Endothelial cell (in vitro differentiated cells): ENCODE results near the gene NCBP3. TPM values are rescaled to one million over a fixed set of nuclear protein-coding genes. Genes with fewer than 3 reads are reported as not detected.

Experiments
- DNase-seq: peaks from one replicate; pipeline ENCODE4 v3.0.0; 2021; ENCODE audit warnings: low spot score
- H3K27ac Mint-ChIP-seq: one replicate; pipeline ENCODE4 v1.8.0; 2021; ENCODE audit warnings: mixed read lengths, inconsistent platforms; ENCODE audit not compliant: unreplicated experiment
- H3K27me3 Mint-ChIP-seq: one replicate; pipeline ENCODE4 v1.8.0; 2021; ENCODE audit warnings: mild to moderate bottlenecking, moderate library complexity, mixed read lengths, inconsistent platforms; ENCODE audit not compliant: unreplicated experiment
- H3K36me3 Mint-ChIP-seq: one replicate; pipeline ENCODE4 v1.8.0; 2021; ENCODE audit warnings: mild to moderate bottlenecking, low read depth, mixed read lengths, inconsistent platforms; ENCODE audit not compliant: unreplicated experiment
- H3K4me1 Mint-ChIP-seq: one replicate; pipeline ENCODE4 v1.8.0; 2021; ENCODE audit warnings: mild to moderate bottlenecking, mixed read lengths, inconsistent platforms; ENCODE audit not compliant: unreplicated experiment
- H3K4me3 Mint-ChIP-seq: one replicate; pipeline ENCODE4 v1.8.0; 2021; ENCODE audit warnings: mild to moderate bottlenecking, mixed read lengths, inconsistent platforms; ENCODE audit not compliant: unreplicated experiment
- H3K9me3 Mint-ChIP-seq: one replicate; pipeline ENCODE4 v1.8.0; 2021; ENCODE audit warnings: mixed read lengths, inconsistent platforms; ENCODE audit not compliant: unreplicated experiment
- total RNA-seq: library from RNA; stranded (reverse); fragmentation: NEBNext Ultra II Directional; extraction: Animal tissue kit (Norgen Biotek cat#: 25700); gene quantifications from one replicate; pipeline ENCODE4 v1.2.1, GENCODE V29; 2021; ENCODE audit not compliant: unreplicated experiment
- TF ChIP-seq, protein P1 (sequence below): fragments of 200-600 bp; sonication (generic); IDR thresholded peaks from one replicate; pipeline ENCODE4 v1.5.0; 2021; ENCODE audit warnings: antibody characterized with exemption; ENCODE audit not compliant: unreplicated experiment

The NCBP3 gene
- total RNA-seq, 1 donor from 2014 or later: 84.4 TPM

DNA sequence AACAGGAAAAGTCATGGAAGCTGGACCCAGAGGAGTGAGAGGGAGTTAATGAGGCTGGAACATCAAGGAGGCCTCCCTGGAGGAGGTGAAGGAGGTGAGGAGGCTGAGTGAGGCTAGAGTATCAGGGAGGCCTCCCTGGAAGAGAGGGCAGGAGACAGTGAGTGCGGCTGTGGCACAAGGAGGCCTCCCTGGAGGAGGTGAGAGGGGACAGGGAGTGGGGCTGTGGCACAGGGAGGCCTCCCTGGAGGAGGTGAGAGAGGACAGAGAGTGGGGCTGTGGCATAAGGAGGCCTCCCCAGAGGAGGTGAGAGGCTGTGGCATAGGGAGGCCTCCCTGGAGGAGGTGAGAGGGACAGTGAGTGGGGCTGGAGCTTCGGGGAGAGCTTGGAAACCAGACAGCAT is 41.3 kb upstream of the NCBP3 start:
- Mint-ChIP-seq H3K4me3 (no peak overlapping the region), H3K27me3 (peaks cover 22% of the 10 kb centered on the region), H3K36me3 (peaks cover 12% of the 10 kb centered on the region), H3K27ac (no peak overlapping the region), H3K4me1 (peaks cover 29% of the 10 kb centered on the region), H3K9me3 (no peaks in the 10 kb centered on the region)
- DNase-seq: no peak
- TF ChIP-seq, protein P1, sequence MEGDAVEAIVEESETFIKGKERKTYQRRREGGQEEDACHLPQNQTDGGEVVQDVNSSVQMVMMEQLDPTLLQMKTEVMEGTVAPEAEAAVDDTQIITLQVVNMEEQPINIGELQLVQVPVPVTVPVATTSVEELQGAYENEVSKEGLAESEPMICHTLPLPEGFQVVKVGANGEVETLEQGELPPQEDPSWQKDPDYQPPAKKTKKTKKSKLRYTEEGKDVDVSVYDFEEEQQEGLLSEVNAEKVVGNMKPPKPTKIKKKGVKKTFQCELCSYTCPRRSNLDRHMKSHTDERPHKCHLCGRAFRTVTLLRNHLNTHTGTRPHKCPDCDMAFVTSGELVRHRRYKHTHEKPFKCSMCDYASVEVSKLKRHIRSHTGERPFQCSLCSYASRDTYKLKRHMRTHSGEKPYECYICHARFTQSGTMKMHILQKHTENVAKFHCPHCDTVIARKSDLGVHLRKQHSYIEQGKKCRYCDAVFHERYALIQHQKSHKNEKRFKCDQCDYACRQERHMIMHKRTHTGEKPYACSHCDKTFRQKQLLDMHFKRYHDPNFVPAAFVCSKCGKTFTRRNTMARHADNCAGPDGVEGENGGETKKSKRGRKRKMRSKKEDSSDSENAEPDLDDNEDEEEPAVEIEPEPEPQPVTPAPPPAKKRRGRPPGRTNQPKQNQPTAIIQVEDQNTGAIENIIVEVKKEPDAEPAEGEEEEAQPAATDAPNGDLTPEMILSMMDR: no peak

DNA sequence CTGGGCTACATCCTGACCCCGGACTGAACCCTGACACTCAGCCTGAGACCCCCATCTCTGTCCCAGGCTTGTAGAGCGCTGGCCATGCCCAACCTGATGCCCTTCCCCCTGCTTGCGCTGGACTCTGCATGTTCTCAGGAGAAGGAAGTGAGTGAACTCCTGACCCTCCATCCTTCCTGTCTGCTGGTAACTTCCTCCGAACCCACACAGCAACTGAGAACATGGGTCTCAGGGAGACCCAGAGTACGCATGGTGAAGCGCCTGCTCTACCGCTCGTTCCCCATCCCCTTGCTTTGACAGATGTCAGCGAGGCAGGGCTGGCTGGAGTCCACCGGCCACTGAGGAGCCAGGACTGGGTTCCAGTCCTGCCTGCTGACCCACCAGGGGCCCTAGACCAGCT is 40.7 kb upstream of the NCBP3 start:
- Mint-ChIP-seq H3K9me3 (no peaks in the 10 kb centered on the region), H3K4me1 (peaks cover 29% of the 10 kb centered on the region), H3K4me3 (peak overlapping the region; percentile 28), H3K27me3 (peaks cover 21% of the 10 kb centered on the region), H3K27ac (no peak overlapping the region), H3K36me3 (peaks cover 12% of the 10 kb centered on the region)
- DNase-seq: no peak
- TF ChIP-seq, protein P1: no peak

DNA sequence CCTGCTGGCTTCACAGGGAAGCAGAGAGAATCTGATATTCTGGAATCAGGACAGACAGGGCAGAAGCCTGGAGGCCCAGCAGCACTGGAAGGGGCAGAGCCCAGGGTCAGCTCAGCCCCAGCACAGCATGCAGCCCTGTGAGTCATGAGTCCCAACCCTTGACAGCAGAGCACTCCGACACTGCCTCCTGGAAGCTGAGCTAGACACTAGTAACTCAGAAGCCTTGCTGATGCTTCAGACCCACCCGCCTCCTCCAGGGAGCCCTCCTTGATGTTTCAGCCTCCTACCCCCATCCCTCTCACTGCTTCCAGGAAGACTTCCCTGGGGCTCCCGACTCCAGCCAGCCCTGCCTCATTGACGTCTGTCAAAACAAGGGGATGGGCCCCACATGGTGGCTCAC is 39.9 kb upstream of the NCBP3 start:
- no peak overlapping the region for H3K27ac Mint-ChIP-seq
- H3K27me3 Mint-ChIP-seq: peaks cover 15% of the 10 kb centered on the region
- TF ChIP-seq, protein P1: no peak
- H3K36me3 Mint-ChIP-seq: peaks cover 7% of the 10 kb centered on the region
- no peak overlapping the region for H3K4me3 Mint-ChIP-seq
- H3K9me3 Mint-ChIP-seq: no peaks in the 10 kb centered on the region
- H3K4me1 Mint-ChIP-seq: peaks cover 21% of the 10 kb centered on the region
- DNase-seq: no peak

DNA sequence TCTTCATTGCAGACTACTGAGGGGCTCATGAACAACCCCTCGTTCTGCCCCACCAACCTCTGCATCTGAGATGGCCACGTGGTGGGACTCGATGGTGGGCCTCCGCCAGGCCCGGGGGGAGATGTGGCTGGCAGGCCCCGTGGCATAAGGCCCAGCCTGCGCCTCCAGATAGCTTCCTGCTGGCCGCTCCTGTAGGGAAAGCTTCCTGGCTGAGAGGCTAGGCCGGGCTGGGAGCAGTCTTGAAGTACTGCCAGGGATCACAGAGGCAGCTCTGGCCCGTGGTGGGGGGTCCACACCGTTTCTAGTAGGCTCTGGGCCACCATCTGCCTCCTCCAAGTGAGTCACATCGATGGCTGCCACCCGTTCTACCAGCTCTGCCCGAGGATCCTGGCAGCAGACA is 39.2 kb upstream of the NCBP3 start:
- no peak for DNase-seq
- peaks cover 14% of the 10 kb centered on the region for H3K27me3 Mint-ChIP-seq
- TF ChIP-seq, protein P1: no peak

DNA sequence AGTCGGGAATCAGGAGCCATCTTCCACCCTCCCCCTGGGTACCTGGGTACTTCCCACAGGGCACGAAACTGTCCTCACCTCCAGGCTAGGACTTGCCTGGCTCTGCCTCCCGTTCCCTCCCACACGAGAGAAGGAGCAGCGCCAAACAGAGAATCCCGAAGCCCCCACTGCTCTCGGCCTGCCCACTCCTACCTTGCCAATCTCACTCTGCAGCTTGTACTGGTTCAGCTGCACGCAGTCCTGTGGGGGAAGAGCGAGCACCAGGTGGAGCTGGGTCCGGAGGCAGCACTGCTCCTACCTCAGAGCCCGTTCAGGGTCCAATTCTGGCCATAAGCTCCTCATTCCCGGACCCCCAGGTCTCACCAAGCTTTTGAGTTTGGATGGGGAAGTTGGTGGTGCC is 38.1 kb upstream of the NCBP3 start:
- peaks cover 13% of the 10 kb centered on the region for H3K27me3 Mint-ChIP-seq
- no peak overlapping the region for H3K27ac Mint-ChIP-seq
- no peaks in the 10 kb centered on the region for H3K9me3 Mint-ChIP-seq
- H3K4me1 Mint-ChIP-seq: peaks cover 19% of the 10 kb centered on the region
- peaks cover 7% of the 10 kb centered on the region for H3K36me3 Mint-ChIP-seq
- H3K4me3 Mint-ChIP-seq: no peak overlapping the region
- TF ChIP-seq, protein P1: no peak
- DNase-seq: no peak

More for the DNA sequence above, 39.2 kb upstream of the NCBP3 start:
- Mint-ChIP-seq H3K4me3 (no peak overlapping the region), H3K9me3 (no peaks in the 10 kb centered on the region), H3K4me1 (peaks cover 18% of the 10 kb centered on the region), H3K27ac (no peak overlapping the region), H3K36me3 (peaks cover 7% of the 10 kb centered on the region)
